ENCODE data around the gene ANTXR1.

- TF ChIP-seq CTCF (conservative IDR thresholded peaks at IDR 0.05; ENCODE audit: low read length) (no peak), EZH2phosphoT487 (IDR thresholded peaks at IDR 0.05; ENCODE audit: borderline replicate concordance) (no peak)
Measured at GRCh38 chr2:69195706-69196105, 182.7 kb downstream of the ANTXR1 start.
